ENCODE measurements around the gene NSMF. TPM values are rescaled to one million over a fixed set of nuclear protein-coding genes. Genes with fewer than 3 reads are reported as not detected.
A peak's percentile ranks its signal among the peaks of the same experiment; 100 is the strongest.

Gene NSMF
- total RNA-seq, 1 donor from 2014 or later = 231 TPM

DNA sequence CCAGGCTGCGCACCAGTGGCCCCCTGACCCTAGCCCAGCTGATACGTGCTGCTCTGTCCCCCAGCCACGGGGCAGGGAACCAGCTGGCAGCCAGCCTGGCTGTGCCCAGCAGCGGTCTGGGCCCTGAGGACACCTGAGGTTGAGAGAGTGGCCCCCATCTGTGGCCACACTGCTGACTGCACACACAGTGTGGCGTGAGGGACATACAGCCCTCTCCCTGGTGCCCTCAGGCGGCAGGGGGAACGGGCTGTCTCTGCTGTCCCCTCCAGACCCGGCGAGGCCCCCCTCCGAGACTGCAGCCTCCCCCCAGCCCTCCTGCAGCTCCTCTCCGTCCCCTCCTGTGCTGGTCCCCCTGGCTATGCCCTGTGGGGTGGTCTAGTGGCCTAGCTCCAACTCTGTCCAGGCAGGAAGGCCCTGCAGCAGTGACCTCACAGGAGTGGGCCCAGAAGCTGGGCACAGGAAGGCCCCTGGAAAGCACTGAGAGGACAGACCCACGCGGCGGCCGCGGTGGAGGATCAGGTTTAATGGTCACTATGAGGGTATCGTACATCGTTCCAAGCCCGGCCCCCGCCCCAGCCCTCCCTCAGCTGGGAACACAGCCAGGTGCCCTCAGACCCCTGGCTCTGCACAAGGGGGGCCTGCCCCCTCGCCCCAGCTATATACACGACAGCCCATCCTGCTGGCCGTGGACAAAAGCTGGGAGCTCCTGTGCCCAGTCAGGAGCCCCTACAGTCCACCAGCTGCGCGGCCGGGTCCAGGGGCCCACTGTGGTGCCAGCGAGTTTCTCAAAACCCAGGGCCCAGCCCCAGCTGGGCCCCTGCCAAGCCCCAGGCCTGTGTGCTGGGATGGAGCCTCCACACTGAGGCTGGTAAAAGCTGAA is 11.2 kb downstream of the NSMF start:
- intact Hi-C loops (cut with DNase I) = no loop called here
- H3K27ac ChIP-seq = no peak overlapping the region
- peaks cover 20 to 29% of the 10 kb centered on the region in 2 donors for H3K36me3 ChIP-seq
- H3K4me1 ChIP-seq = peaks cover 0 to 8% of the 10 kb centered on the region in 2 donors
- H3K4me3 ChIP-seq = no peak overlapping the region
- TF ChIP-seq, protein P1, sequence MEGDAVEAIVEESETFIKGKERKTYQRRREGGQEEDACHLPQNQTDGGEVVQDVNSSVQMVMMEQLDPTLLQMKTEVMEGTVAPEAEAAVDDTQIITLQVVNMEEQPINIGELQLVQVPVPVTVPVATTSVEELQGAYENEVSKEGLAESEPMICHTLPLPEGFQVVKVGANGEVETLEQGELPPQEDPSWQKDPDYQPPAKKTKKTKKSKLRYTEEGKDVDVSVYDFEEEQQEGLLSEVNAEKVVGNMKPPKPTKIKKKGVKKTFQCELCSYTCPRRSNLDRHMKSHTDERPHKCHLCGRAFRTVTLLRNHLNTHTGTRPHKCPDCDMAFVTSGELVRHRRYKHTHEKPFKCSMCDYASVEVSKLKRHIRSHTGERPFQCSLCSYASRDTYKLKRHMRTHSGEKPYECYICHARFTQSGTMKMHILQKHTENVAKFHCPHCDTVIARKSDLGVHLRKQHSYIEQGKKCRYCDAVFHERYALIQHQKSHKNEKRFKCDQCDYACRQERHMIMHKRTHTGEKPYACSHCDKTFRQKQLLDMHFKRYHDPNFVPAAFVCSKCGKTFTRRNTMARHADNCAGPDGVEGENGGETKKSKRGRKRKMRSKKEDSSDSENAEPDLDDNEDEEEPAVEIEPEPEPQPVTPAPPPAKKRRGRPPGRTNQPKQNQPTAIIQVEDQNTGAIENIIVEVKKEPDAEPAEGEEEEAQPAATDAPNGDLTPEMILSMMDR (IDR thresholded peaks at IDR 0.05) = no peak
- no peak for DNase-seq (ENCODE audit: low spot score in 2 of 2)
- H3K27me3 ChIP-seq = no peaks in the 10 kb centered on the region
- H3K9me3 ChIP-seq = no peaks in the 10 kb centered on the region

DNA sequence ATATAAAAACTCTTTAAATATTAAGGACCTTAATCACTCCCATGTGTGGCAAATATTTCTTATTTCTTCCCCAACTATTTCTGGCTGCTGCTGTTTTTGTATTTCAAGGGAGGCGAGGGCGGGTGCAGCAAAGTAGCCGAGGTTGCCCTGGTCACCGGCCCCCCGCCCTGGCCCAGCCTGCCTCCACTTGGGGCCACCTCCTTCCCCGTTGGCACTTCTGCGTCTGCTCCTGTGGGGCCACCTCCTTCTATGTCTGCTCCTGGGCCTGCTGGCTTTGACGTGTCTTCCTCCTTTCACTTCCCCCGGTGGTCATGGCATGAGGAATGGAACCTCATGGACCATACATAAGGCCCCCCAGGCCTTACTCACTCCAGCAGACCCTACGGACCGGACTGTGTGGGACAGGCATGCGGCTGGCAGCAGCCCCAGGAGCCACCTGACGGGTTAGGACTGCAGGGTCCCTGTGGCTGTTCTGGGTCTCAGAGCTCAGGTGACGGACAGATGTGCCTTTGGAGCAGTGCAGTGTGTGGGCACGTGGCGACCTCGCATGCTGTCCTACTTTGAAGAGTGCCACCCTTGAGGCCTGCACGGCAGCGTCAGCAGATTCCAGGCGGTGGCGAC is 12.2 kb downstream of the NSMF start:
- Histone ChIP-seq H3K27ac (no peak overlapping the region), H3K36me3 (peaks cover 12 to 20% of the 10 kb centered on the region in 2 donors), H3K9me3 (no peaks in the 10 kb centered on the region), H3K4me3 (no peak overlapping the region), H3K27me3 (no peaks in the 10 kb centered on the region), H3K4me1 (peaks cover 0 to 8% of the 10 kb centered on the region in 2 donors)
- TF ChIP-seq, protein P1 (IDR thresholded peaks at IDR 0.05) = no peak
- no peak for DNase-seq (ENCODE audit: low spot score in 2 of 2)
- intact Hi-C loops (cut with DNase I) = no loop called here

DNA sequence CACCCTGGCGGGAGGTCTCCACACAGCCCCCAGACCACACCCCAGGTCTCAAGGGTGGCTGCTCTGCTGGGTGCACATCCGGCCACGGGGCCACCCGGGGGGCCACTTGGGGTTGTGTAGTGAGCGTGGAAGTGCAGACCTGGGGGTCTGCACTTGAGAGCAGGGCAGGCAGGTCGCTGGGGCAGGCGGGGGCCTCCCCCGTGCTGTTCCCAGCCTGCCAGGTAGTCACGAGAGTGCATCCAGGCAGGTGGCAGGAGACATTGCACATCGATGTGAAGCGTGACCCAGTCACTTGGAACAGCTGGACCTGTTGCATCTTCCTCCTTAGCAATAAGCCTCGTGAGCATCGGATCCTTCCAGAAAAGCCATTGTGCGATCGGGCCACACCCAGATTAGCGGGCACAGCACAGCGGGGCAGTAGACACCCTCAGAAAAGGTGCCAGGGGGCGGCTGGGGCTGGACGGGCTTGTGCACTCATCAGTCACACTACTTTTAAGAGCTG is 13.2 kb downstream of the NSMF start:
- TF ChIP-seq, protein P1 (IDR thresholded peaks at IDR 0.05) = no peak
- intact Hi-C loops (cut with DNase I) = loop anchor here (2.0 kb wide), 1 partner anchor 23 kb away; the partner anchor contains the start of genes EXD3 and NOXA1
- Histone ChIP-seq H3K36me3 (peaks cover 12 to 20% of the 10 kb centered on the region in 2 donors), H3K4me3 (no peak overlapping the region), H3K27me3 (peaks cover 3% of the 10 kb centered on the region), H3K27ac (no peak overlapping the region), H3K9me3 (no peaks in the 10 kb centered on the region), H3K4me1 (peaks cover 0 to 13% of the 10 kb centered on the region in 2 donors)
- no peak for DNase-seq (ENCODE audit: low spot score in 2 of 2)

DNA sequence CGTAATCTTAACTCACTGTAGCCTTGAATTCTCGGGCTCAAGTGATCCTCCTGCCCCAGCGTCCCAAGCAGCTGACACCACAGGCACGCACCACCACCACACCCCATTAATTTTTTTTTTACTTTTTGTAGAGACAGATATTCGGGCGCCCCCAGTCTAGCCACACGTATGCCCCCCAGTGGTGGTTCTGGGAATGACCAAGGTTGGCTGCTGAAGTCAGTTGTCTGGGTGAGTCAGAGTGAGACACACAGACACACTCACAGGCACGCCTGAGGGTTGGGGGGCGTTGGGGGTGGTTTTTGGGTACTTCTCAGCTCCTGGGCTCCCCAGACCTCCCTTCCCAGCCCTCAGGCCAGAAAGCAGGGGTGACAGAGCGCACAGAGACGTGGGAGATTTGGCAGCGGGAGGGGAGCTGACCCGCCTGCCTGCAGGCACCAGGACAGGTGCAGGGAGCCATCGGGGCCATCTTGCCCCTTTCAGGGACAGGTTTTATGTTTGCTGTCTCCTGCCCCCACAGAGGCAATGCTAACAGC is 13.8 kb downstream of the NSMF start:
- TF ChIP-seq, protein P1 (IDR thresholded peaks at IDR 0.05) = peak; percentile 83 to 89 (median 85)
- Histone ChIP-seq H3K27ac (no peak overlapping the region), H3K27me3 (peaks cover 3% of the 10 kb centered on the region), H3K36me3 (peaks cover 12 to 20% of the 10 kb centered on the region in 2 donors), H3K4me1 (peaks cover 0 to 13% of the 10 kb centered on the region in 2 donors), H3K9me3 (no peaks in the 10 kb centered on the region), H3K4me3 (no peak overlapping the region)
- intact Hi-C loops (cut with DNase I) = loop anchor here (2.0 kb wide), 1 partner anchor 23 kb away; the partner anchor contains the start of genes EXD3 and NOXA1
- DNase-seq (ENCODE audit: low spot score in 2 of 2) = peak in 1 of 2 donors; percentile 91

DNA sequence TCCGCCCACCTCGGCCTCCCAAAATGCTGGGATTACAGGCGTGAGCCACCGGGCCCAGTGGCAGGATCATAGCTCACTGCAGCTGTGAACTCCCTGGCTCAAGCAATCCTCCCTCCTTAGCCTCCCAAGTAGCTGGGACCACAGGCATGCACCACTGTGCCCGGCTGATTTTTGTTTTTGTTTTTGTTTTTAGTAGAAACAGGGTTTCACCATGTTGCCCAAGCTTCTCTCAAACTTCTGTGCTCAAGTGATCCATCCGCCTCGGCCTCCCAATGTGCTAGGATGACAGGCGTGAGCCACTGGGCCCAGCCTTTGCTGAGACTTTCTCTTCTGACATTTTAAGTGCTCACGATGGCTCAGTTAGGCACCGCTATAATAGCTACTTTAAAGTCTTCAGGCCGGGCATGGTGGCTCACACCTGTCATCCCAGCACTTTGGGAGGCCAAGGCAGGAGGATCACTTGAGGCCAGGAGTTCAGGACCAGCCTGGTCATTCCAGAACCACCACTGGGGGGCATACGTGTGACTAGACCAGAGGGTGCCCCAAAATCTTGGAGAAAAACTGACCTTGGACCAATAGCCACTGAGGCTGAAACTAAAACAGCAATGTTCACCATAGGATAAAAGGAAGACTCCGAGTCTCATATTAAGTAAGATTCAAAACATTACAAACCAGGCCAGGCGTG is 14.9 kb downstream of the NSMF start:
- TF ChIP-seq, protein P1 (IDR thresholded peaks at IDR 0.05) = no peak
- intact Hi-C loops (cut with DNase I) = loop anchor here (2.0 kb wide), 1 partner anchor 21 kb away; the partner anchor contains the start of genes EXD3 and NOXA1
- no peak overlapping the region for H3K27ac ChIP-seq
- H3K27me3 ChIP-seq = peaks cover 3% of the 10 kb centered on the region
- no peak for DNase-seq (ENCODE audit: low spot score in 2 of 2)
- H3K36me3 ChIP-seq = peaks cover 9 to 11% of the 10 kb centered on the region in 2 donors
- H3K4me1 ChIP-seq = peaks cover 0 to 13% of the 10 kb centered on the region in 2 donors
- no peak overlapping the region for H3K4me3 ChIP-seq
- no peaks in the 10 kb centered on the region for H3K9me3 ChIP-seq
